Activated effector memory CD4-positive, alpha-beta T cell treated with Interleukin-2 at 50 U/mL for 16 hours (primary cell): ENCODE results near the gene BARX2.

Source experiments
- DNase-seq: peaks from one replicate; pipeline ENCODE4 v3.0.0-alpha.2; 2020

Gene BARX2

DNA sequence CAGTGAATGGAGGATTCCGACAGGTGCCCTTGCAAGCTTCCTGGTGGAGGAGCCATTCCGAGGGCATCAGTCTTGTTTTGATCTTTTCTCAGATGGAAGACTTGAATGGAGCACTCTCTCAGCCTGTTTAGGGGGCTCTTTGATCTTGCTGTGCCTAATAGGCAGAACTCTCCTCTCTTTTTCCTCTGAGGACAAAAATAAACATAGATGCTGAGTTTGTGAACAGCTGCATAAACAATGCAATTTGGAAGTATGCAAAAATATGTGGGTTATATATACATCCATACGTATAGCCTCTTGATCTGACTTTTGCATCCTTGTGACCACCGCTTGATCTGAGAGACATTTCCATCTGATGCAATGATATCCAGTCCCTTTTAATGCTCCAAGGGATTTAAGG is 29.1 kb downstream of the BARX2 start:
- DNase-seq, result no peak

- DNase-seq, result no peak
Measured at GRCh38 chr11:129408865-129409444, 33.3 kb downstream of the BARX2 start.

DNA sequence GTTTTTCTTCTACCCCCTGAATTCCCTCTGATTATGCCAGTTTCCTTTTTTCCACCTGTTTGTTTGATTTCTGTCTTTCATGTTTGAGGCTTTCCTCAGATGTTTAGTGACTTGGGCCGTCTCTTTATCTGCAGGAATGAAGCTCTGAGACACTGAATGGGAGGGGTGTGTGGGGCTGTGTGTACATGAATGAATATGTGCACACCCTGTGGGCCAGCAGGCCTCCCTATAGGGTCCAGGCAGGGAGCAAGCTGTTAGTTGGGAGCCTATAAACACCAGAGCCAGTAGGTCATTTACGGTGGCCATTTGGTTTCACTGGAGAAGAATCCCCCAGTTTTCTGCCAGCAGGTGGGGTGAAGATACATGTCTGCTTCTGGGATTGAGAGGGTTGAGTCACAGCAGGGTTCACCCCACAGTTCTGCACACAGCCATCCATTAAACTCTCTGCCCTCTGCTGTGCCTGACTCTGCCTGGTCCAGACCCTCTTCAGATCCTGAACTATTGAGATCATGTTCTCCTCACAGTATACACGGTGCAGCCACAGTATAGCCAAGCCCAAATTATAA is 34.8 kb downstream of the BARX2 start:
- no peak for DNase-seq

- no peak for DNase-seq
Measured at GRCh38 chr11:129412494-129412893, 36.8 kb downstream of the BARX2 start.

DNA sequence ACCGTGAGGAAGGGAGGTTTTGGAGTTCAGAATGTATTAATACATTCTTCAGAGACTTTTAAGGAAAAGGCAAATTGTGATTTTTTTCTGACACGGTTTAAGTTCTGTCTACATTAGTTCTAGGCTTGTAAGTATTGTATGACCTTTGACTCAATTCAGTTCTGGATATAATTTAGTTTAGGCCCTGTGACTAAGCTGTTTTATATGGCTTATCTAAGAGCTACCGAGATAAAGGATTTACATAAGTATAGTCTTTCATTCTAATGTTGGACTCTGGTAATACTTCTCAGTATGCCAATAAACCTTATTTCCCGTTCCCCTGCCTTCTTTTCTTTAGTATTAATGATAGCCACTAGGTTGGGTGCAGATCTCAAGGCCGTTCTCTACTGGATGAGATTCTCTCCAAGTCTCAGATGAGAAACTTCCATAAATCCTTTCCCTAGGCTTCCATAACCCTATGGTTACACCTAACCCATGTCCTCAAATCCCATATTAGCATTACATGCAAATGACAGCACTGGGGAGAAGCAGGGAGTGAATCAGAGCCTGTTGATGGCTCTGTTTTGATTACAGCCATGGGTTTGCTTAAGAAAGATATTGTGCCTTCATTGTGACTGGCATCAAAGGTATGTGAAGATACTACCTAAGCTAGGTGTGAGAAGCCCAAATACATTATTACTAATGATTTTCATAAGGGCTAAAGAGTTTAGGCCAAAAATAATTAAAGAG is 38.7 kb downstream of the BARX2 start:
- DNase-seq, result no peak

DNA sequence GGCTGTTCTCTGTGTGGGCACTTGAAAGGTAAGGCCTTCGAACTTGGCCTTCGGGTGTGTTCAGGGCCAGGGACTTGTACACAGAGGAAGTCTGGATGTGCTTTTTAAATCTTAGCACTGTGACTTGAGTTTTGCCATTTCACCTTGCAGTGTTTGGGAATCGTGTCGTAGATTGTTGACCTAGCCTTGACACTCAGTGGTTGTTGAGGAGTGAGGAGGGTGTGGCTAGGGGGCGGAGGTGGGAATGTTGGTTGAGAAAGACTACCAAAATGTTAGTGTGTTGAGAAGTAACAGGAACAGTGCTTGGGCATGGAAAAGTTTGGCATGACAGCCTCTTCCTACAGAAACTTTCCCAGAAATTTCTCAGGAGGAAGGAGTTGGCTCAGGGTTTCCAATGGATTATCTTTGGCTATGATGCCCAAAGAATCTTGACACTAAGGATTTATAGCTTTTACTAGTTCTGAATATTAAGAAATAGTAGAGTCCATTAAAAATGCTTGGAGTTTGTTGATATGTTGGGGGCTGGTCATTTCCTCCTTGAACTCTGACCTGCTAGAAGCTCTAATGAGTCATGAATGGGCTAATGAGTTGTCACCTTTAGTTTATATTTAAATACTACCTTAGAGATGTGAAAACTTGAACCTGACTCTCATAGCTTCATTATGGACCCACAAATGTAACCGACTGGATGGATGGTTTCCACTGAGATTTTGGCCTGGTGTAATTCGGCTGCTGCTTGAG is 40.6 kb downstream of the BARX2 start:
- no peak for DNase-seq

GRCh38 chr11:129417458-129417857 is 41.8 kb downstream of the BARX2 start:
- no peak for DNase-seq

GRCh38 chr11:129418039-129418438 is 42.4 kb downstream of the BARX2 start:
- DNase-seq, result no peak

GRCh38 chr11:129419386-129419785 is 43.7 kb downstream of the BARX2 start:
- DNase-seq, result no peak

GRCh38 chr11:129423426-129423825 is 47.8 kb downstream of the BARX2 start:
- DNase-seq, result no peak

DNA sequence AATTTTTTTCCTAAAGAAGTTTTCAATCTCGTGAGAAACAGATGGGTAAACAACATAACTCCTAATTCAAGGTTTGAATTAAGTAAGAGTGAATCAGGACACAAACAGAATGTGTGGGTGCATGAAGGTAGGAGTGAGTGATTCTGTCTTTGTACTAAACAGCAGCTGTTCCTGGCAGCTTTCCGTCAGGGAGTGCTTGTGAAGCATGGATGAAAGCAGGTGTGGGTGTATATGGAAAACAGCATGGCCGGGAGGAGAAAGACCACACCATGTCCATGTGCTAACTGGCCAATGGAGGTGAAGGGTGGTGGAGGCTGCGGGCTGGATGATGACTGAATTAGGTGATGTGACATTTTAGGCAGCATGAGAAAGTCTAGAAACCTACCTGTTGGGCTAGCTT is 49.6 kb downstream of the BARX2 start:
- DNase-seq, result no peak

DNA sequence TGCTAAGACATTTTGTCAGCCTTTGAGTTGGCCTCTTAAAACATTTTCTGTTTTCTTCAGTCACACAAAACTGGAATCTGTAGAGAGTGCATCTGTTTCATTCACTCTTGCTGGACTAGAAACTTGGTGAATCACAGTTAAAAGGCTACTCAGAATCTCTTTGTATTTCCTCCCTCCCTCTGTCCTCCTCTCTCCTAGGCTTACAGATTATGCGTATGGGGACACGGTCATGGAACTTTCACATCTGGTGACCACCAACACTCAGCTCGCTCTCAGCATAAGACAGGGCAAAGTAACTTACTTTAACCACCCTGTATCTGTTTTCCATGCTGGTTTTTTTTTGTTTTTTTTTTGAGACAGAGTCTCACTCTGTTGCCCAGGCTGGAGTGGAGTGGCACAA is 50.4 kb downstream of the BARX2 start:
- no peak for DNase-seq

- DNase-seq, result no peak
Measured at GRCh38 chr11:129426776-129427175, 51.1 kb downstream of the BARX2 start.

DNA sequence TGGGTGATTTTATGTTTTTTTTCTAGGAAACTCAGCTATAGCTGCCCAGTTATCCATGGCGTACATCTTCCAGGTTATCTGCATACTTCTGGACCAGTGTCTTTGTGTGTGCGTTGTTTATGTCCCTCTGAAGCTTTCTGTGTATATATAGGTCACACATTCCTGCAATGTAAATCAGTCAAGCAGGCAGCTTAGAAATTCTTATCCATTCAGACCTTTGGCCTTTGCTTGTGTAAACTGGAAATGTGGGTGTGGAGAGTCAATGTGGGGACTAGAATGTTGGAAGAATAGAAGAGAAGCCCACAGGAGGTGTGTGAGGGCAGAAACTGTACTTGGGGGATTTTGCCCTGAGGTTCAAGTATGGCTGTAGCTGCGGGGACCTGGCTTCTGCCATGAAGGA is 51.7 kb downstream of the BARX2 start:
- no peak for DNase-seq

DNA sequence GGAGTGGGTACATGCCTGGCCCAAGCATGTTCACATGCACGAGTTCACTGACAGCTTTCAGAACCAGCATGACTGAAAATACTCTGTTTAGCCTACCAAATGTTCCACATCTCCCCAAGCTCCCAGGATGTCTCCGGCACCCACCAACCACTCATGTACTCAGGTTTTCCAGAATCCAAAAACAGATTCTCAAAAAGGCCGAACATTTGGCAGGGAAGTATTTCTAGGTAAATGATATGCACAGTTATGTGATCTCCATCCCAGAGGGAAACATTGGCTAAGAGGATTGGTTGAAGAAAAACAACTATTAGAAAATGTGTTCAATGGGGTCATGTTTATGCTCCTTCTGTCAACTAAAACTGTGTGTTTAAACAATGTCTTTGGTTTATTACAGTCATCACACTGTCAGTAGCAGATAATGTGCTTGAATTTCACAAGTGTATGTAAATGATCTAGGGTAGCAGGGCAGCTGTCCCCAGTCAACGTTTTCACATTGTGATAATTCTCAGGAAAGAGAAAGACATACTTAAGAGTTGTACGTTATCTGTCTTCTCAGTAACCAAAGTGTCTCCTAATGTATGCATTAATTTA is 52.3 kb downstream of the BARX2 start:
- DNase-seq, result no peak

DNA sequence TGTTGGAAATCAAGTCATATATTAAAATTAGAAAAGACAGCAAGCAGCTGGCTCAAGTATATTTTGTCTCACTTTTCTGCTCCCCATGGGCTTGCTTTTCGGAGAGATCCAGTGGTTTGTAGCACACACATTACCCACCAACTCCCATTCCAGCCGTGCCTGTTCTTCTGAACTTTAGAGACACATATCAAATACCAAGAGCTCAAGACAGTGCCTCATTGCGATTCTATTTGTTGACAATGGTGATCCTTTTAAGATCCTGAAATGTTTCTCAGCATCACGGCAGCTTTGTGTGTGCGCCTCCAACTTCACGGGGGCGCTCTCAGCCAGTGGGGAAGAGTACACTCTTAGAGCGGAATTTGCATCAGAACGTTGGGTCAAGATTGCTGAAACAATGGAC is 52.9 kb downstream of the BARX2 start:
- no peak for DNase-seq

GRCh38 chr11:129434641-129435498 is 59.2 kb downstream of the BARX2 start:
- no peak for DNase-seq

- no peak for DNase-seq
Measured at GRCh38 chr11:129435499-129436245, 60.0 kb downstream of the BARX2 start.

DNA sequence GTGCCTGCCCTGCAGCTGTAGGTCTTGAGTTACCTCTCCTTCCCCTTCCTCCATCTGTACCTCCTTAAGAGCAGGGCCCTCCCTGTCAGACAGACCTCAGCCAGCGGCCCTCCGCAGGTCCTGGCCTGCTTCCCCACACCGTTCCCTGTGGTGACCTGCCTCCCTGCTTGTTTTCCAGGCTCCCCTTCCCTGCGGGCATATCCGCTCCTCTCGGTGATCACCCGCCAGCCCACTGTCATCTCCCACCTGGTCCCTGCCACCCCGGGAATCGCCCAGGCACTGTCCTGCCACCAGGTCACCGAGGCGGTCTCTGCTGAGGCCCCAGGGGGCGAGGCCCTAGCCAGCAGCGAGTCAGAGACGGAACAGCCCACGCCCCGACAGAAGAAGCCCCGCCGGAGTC is 60.9 kb downstream of the BARX2 start:
- no peak for DNase-seq

- DNase-seq, result no peak
Measured at GRCh38 chr11:129440028-129440713, 64.5 kb downstream of the BARX2 start.

- no peak for DNase-seq
Measured at GRCh38 chr11:129442171-129442570, 66.5 kb downstream of the BARX2 start.
